MM.1S (cell line): ENCODE measurements around the gene CASR.

Source experiments
- DNase-seq: peaks from one replicate; pipeline ENCODE4 v3.0.0-alpha.2; 2015
- H2AFZ ChIP-seq: fragments of 300-600 bp; sonication (generic); 2 replicates; pipeline ENCODE4 v1.6.0; 2016; ENCODE audit warnings: antibody characterized with exemption, low read length
- H3F3A ChIP-seq: fragments of 300-600 bp; sonication (generic); 2 replicates; pipeline ENCODE4 v1.6.1; 2016; ENCODE audit warnings: mild to moderate bottlenecking, antibody characterized with exemption, low read length, moderate library complexity, mixed read lengths; ENCODE audit not compliant: insufficient read depth
- H3K27ac ChIP-seq: fragments of 300-600 bp; sonication (generic); 2 replicates; pipeline ENCODE4 v1.5.1; 2016; ENCODE audit warnings: mild to moderate bottlenecking, low read length
- H3K27me3 ChIP-seq: fragments of 300-600 bp; sonication (generic); replicated peaks from 2 replicates; pipeline ENCODE4 v1.6.0; 2016; ENCODE audit warnings: low read length; ENCODE audit not compliant: insufficient read depth
- H3K36me3 ChIP-seq: fragments of 300-600 bp; sonication (generic); replicated peaks from 2 replicates; pipeline ENCODE4 v1.6.1; 2016; ENCODE audit warnings: mild to moderate bottlenecking, low read length, mixed read lengths; ENCODE audit not compliant: insufficient read depth
- H3K4me1 ChIP-seq: fragments of 300-600 bp; sonication (generic); 2 replicates; pipeline ENCODE4 v1.6.1; 2016; ENCODE audit warnings: low read length, mixed read lengths
- H3K4me2 ChIP-seq: fragments of 300-600 bp; sonication (generic); 2 replicates; pipeline ENCODE4 v1.6.0; 2016; ENCODE audit warnings: low read depth, low read length
- H3K4me3 ChIP-seq: fragments of 300-600 bp; sonication (generic); 2 replicates; pipeline ENCODE4 v1.5.1; 2016; ENCODE audit warnings: low read length, mixed read lengths
- H3K79me2 ChIP-seq: fragments of 300-600 bp; sonication (generic); 2 replicates; pipeline ENCODE4 v1.6.1; 2016; ENCODE audit warnings: mixed run types, low read length, mixed read lengths
- H3K9ac ChIP-seq: fragments of 300-600 bp; sonication (generic); 2 replicates; pipeline ENCODE4 v1.6.1; 2016; ENCODE audit warnings: low read length, mixed read lengths
- H3K9me2 ChIP-seq: fragments of 300-600 bp; sonication (generic); replicated peaks from 2 replicates; pipeline ENCODE4 v1.6.1; 2016; ENCODE audit warnings: mild to moderate bottlenecking, low read length, mixed read lengths; ENCODE audit not compliant: insufficient read depth
- H3K9me3 ChIP-seq: fragments of 300-600 bp; sonication (generic); replicated peaks from 2 replicates; pipeline ENCODE4 v1.6.1; 2016; ENCODE audit warnings: mild to moderate bottlenecking, low read length, mixed read lengths; ENCODE audit not compliant: insufficient read depth
- H4K20me1 ChIP-seq: fragments of 300-600 bp; sonication (generic); 2 replicates; pipeline ENCODE4 v1.6.1; 2016; ENCODE audit warnings: mild to moderate bottlenecking, low read length, moderate library complexity, mixed read lengths; ENCODE audit not compliant: insufficient read depth
- CTCF ChIP-seq: fragments of 300-600 bp; sonication (generic); IDR thresholded peaks from 2 replicates; pipeline ENCODE4 v1.5.1; 2016; ENCODE audit warnings: antibody characterized with exemption, low read length, mixed read lengths
- EZH2 ChIP-seq: fragments of 300-600 bp; sonication (generic); optimal IDR thresholded peaks from 2 replicates; pipeline ENCODE3; 2017; ENCODE audit warnings: low read depth, mild to moderate bottlenecking, antibody characterized with exemption, low read length, mixed read lengths
- EZH2phosphoT487 ChIP-seq: fragments of 300-600 bp; sonication (generic); IDR thresholded peaks from 2 replicates; pipeline ENCODE4 v1.6.1; 2018; ENCODE audit warnings: antibody characterized with exemption, low read length

Gene CASR

GRCh38 chr3:122239112-122239511 is 55.6 kb downstream of the CASR start:
- H3K27me3 ChIP-seq, result no peaks in the 10 kb centered on the region
- no peaks in the 10 kb centered on the region for H3K79me2 ChIP-seq
- H2AFZ ChIP-seq, result no peak overlapping the region
- no peak overlapping the region for H3K9ac ChIP-seq
- DNase-seq, result no peak
- TF ChIP-seq CTCF (no peak), EZH2 (no peak), EZH2phosphoT487 (no peak)
- no peak overlapping the region for H3K27ac ChIP-seq
- no peak overlapping the region for H3K4me2 ChIP-seq
- H4K20me1 ChIP-seq, result no peaks in the 10 kb centered on the region
- H3K9me2 ChIP-seq, result no peaks in the 10 kb centered on the region
- H3K36me3 ChIP-seq, result no peaks in the 10 kb centered on the region
- no peaks in the 10 kb centered on the region for H3K4me1 ChIP-seq
- H3K9me3 ChIP-seq, result no peaks in the 10 kb centered on the region
- H3K4me3 ChIP-seq, result no peak overlapping the region
- H3F3A ChIP-seq, result no peaks in the 10 kb centered on the region

- peak; percentile 48 for DNase-seq
- Histone ChIP-seq H3K9me3 (no peaks in the 10 kb centered on the region), H4K20me1 (no peaks in the 10 kb centered on the region), H3K4me2 (peak overlapping the region; percentile 81), H3K79me2 (no peaks in the 10 kb centered on the region), H3K27ac (no peak overlapping the region), H3F3A (no peaks in the 10 kb centered on the region), H3K4me3 (peak overlapping the region; percentile 58), H3K27me3 (no peaks in the 10 kb centered on the region), H2AFZ (peak overlapping the region; percentile 79), H3K4me1 (no peaks in the 10 kb centered on the region), H3K36me3 (no peaks in the 10 kb centered on the region), H3K9me2 (no peaks in the 10 kb centered on the region), H3K9ac (peak overlapping the region; percentile 37; the same call in 1 of the 2 replicates)
- no peak for TF ChIP-seq EZH2phosphoT487
- TF ChIP-seq CTCF, result peak; percentile 49
These were observed 62.2 kb downstream of the CASR start for GRCh38 chr3:122245513-122246174.

- no peaks in the 10 kb centered on the region for H3K9me3 ChIP-seq
- H3K4me1 ChIP-seq, result no peaks in the 10 kb centered on the region
- peak overlapping the region; percentile 58 for H3K4me3 ChIP-seq
- H4K20me1 ChIP-seq, result no peaks in the 10 kb centered on the region
- DNase-seq, result peak; percentile 31
- H3K27me3 ChIP-seq, result no peaks in the 10 kb centered on the region
- peak overlapping the region; percentile 81 for H3K4me2 ChIP-seq
- H3K9me2 ChIP-seq, result no peaks in the 10 kb centered on the region
- H3F3A ChIP-seq, result no peaks in the 10 kb centered on the region
- peak overlapping the region; percentile 79 for H2AFZ ChIP-seq
- H3K9ac ChIP-seq, result peak overlapping the region; percentile 37; the same call in 1 of the 2 replicates
- no peak overlapping the region for H3K27ac ChIP-seq
- TF ChIP-seq EZH2phosphoT487, result no peak
- TF ChIP-seq EZH2, result no peak
- TF ChIP-seq CTCF, result no peak
- no peaks in the 10 kb centered on the region for H3K79me2 ChIP-seq
- no peaks in the 10 kb centered on the region for H3K36me3 ChIP-seq
These were observed 62.7 kb downstream of the CASR start for GRCh38 chr3:122246199-122246598.
